ENCODE data around the gene TIMM23. TPM values are rescaled to one million over a fixed set of nuclear protein-coding genes. Genes with fewer than 3 reads are reported as not detected.

The TIMM23 gene
- total RNA-seq, 2 experiments from 2014 or later = 56.0 to 73.9 TPM

GRCh38 chr10:46002916-46003693, 30.8 kb downstream of the TIMM23 start:
- Mint-ChIP-seq H3K4me1 (no peaks in the 10 kb centered on the region), H3K36me3 (peaks cover 50% of the 10 kb centered on the region), H3K4me3 (no peak overlapping the region), H3K27me3 (no peaks in the 10 kb centered on the region), H3K27ac (no peak overlapping the region), H3K9me3 (ENCODE audit: low read depth) (no peaks in the 10 kb centered on the region)
- DNase-seq = no peak
- CTCF ChIA-PET = interaction anchor here (1.0 to 1.3 kb wide), 2 partner anchors 18 to 24 kb away, joined by 3 to 5 read pairs; no protein-coding TSS in a partner anchor
- no peak for ATAC-seq

GRCh38 chr10:46004963-46005362, 32.7 kb downstream of the TIMM23 start:
- H3K4me1 Mint-ChIP-seq = no peaks in the 10 kb centered on the region
- DNase-seq (no peak), ATAC-seq (no peak)
- peaks cover 47% of the 10 kb centered on the region for H3K36me3 Mint-ChIP-seq
- no peaks in the 10 kb centered on the region for H3K27me3 Mint-ChIP-seq
- no peak overlapping the region for H3K27ac Mint-ChIP-seq
- CTCF ChIA-PET = interaction anchor here (1.4 kb wide), 1 partner anchor 540 kb away, joined by 3 read pairs; no protein-coding TSS in a partner anchor
- no peaks in the 10 kb centered on the region for H3K9me3 Mint-ChIP-seq (ENCODE audit: low read depth)
- H3K4me3 Mint-ChIP-seq = no peak overlapping the region

GRCh38 chr10:46005383-46005782, 33.1 kb downstream of the TIMM23 start:
- H3K27ac Mint-ChIP-seq = no peak overlapping the region
- CTCF ChIA-PET = interaction anchor here (1.4 kb wide), 1 partner anchor 540 kb away, joined by 3 read pairs; no protein-coding TSS in a partner anchor
- peaks cover 46% of the 10 kb centered on the region for H3K36me3 Mint-ChIP-seq

GRCh38 chr10:46006219-46006618, 33.9 kb downstream of the TIMM23 start:
- no peaks in the 10 kb centered on the region for H3K27me3 Mint-ChIP-seq
- H3K36me3 Mint-ChIP-seq = peaks cover 47% of the 10 kb centered on the region
- ATAC-seq (no peak), DNase-seq (no peak)
- CTCF ChIA-PET = interaction anchor here (1.0 kb wide), 1 partner anchor 9 kb away, joined by 3 read pairs; no protein-coding TSS in a partner anchor
- H3K27ac Mint-ChIP-seq = no peak overlapping the region
- no peaks in the 10 kb centered on the region for H3K4me1 Mint-ChIP-seq
- H3K9me3 Mint-ChIP-seq (ENCODE audit: low read depth) = no peaks in the 10 kb centered on the region
- no peak overlapping the region for H3K4me3 Mint-ChIP-seq

More at GRCh38 chr10:46005383-46005782, 33.1 kb downstream of the TIMM23 start:
- ATAC-seq (no peak), DNase-seq (no peak)
- no peaks in the 10 kb centered on the region for H3K9me3 Mint-ChIP-seq (ENCODE audit: low read depth)
- no peak overlapping the region for H3K4me3 Mint-ChIP-seq
- no peaks in the 10 kb centered on the region for H3K27me3 Mint-ChIP-seq
- no peaks in the 10 kb centered on the region for H3K4me1 Mint-ChIP-seq

- H3K9me3 Mint-ChIP-seq (ENCODE audit: low read depth) = no peaks in the 10 kb centered on the region
- ATAC-seq = no peak
- CTCF ChIA-PET = no interaction called here
- no peak for DNase-seq
- no peaks in the 10 kb centered on the region for H3K27me3 Mint-ChIP-seq
- H3K4me3 Mint-ChIP-seq = no peak overlapping the region
- H3K27ac Mint-ChIP-seq = no peak overlapping the region
- H3K4me1 Mint-ChIP-seq = peaks cover 18% of the 10 kb centered on the region
- H3K36me3 Mint-ChIP-seq = peaks cover 58% of the 10 kb centered on the region
Observed at GRCh38 chr10:46012746-46013145, 40.5 kb downstream of the TIMM23 start.

- Mint-ChIP-seq H3K9me3 (ENCODE audit: low read depth) (no peaks in the 10 kb centered on the region), H3K36me3 (peaks cover 51% of the 10 kb centered on the region), H3K27me3 (no peaks in the 10 kb centered on the region)
Observed at GRCh38 chr10:46014206-46014605, 41.9 kb downstream of the TIMM23 start.

GRCh38 chr10:46014683-46015405, 42.6 kb downstream of the TIMM23 start:
- Mint-ChIP-seq H3K4me1 (peaks cover 34% of the 10 kb centered on the region), H3K27me3 (no peaks in the 10 kb centered on the region), H3K9me3 (ENCODE audit: low read depth) (no peaks in the 10 kb centered on the region), H3K36me3 (peaks cover 45% of the 10 kb centered on the region), H3K4me3 (no peak overlapping the region), H3K27ac (peak overlapping the region; percentile 2)
- DNase-seq = no peak
- CTCF ChIA-PET = interaction anchor here (1.1 to 2.4 kb wide), 2 partner anchors 8 to 14 kb away, joined by 3 to 10 read pairs; no protein-coding TSS in a partner anchor
- no peak for ATAC-seq

More at GRCh38 chr10:46014206-46014605, 41.9 kb downstream of the TIMM23 start:
- CTCF ChIA-PET = interaction anchor here (2.4 kb wide), 1 partner anchor 15 kb away, joined by 10 read pairs; no protein-coding TSS in a partner anchor
- ATAC-seq (no peak), DNase-seq (no peak)
- Mint-ChIP-seq H3K27ac (peak overlapping the region; percentile 2), H3K4me3 (no peak overlapping the region), H3K4me1 (peaks cover 28% of the 10 kb centered on the region)

GRCh38 chr10:46016190-46016589, 43.9 kb downstream of the TIMM23 start:
- no peaks in the 10 kb centered on the region for H3K27me3 Mint-ChIP-seq
- peaks cover 40% of the 10 kb centered on the region for H3K4me1 Mint-ChIP-seq
- H3K36me3 Mint-ChIP-seq = peaks cover 36% of the 10 kb centered on the region
- no peaks in the 10 kb centered on the region for H3K9me3 Mint-ChIP-seq (ENCODE audit: low read depth)
- H3K4me3 Mint-ChIP-seq = no peak overlapping the region
- DNase-seq = no peak
- ATAC-seq = no peak
- no peak overlapping the region for H3K27ac Mint-ChIP-seq
- CTCF ChIA-PET = interaction anchor here (1.1 kb wide), 1 partner anchor 10 kb away, joined by 3 read pairs; no protein-coding TSS in a partner anchor

GRCh38 chr10:46016811-46017210, 44.5 kb downstream of the TIMM23 start:
- DNase-seq = no peak
- Mint-ChIP-seq H3K27ac (no peak overlapping the region), H3K36me3 (peaks cover 34% of the 10 kb centered on the region), H3K9me3 (ENCODE audit: low read depth) (no peaks in the 10 kb centered on the region), H3K4me1 (peaks cover 44% of the 10 kb centered on the region), H3K4me3 (no peak overlapping the region), H3K27me3 (no peaks in the 10 kb centered on the region)
- CTCF ChIA-PET = interaction anchor here (2.0 kb wide), 1 partner anchor 12 kb away, joined by 9 read pairs; no protein-coding TSS in a partner anchor
- no peak for ATAC-seq

- peaks cover 50% of the 10 kb centered on the region for H3K4me1 Mint-ChIP-seq
- H3K9me3 Mint-ChIP-seq (ENCODE audit: low read depth) = no peaks in the 10 kb centered on the region
- CTCF ChIA-PET = interaction anchor here (2.0 kb wide), 1 partner anchor 11 kb away, joined by 9 read pairs; no protein-coding TSS in a partner anchor
- ATAC-seq (no peak), DNase-seq (no peak)
- H3K4me3 Mint-ChIP-seq = no peak overlapping the region
- no peaks in the 10 kb centered on the region for H3K27me3 Mint-ChIP-seq
- H3K27ac Mint-ChIP-seq = no peak overlapping the region
- peaks cover 29% of the 10 kb centered on the region for H3K36me3 Mint-ChIP-seq
Observed at GRCh38 chr10:46017733-46018132, 45.4 kb downstream of the TIMM23 start.

- Mint-ChIP-seq H3K27me3 (no peaks in the 10 kb centered on the region), H3K4me1 (peaks cover 55% of the 10 kb centered on the region), H3K27ac (no peak overlapping the region), H3K36me3 (peaks cover 25% of the 10 kb centered on the region), H3K9me3 (ENCODE audit: low read depth) (no peaks in the 10 kb centered on the region), H3K4me3 (no peak overlapping the region)
- no peak for ATAC-seq
- CTCF ChIA-PET = interaction anchor here (1.0 to 2.0 kb wide), 3 partner anchors 10 to 784 kb away, joined by 3 to 9 read pairs (median 4); no protein-coding TSS in a partner anchor
- DNase-seq = no peak
Observed at GRCh38 chr10:46018453-46019176, 46.3 kb downstream of the TIMM23 start.

GRCh38 chr10:46019177-46019528, 46.9 kb downstream of the TIMM23 start:
- CTCF ChIA-PET = interaction anchor here (1.0 to 1.2 kb wide), 2 partner anchors 10 to 784 kb away, joined by 3 to 4 read pairs; no protein-coding TSS in a partner anchor
- ATAC-seq (no peak), DNase-seq (no peak)
- Mint-ChIP-seq H3K27me3 (no peaks in the 10 kb centered on the region), H3K4me1 (peaks cover 60% of the 10 kb centered on the region), H3K4me3 (no peak overlapping the region), H3K9me3 (ENCODE audit: low read depth) (no peaks in the 10 kb centered on the region), H3K27ac (no peak overlapping the region), H3K36me3 (peaks cover 24% of the 10 kb centered on the region)
